HEK293 (cell line): ENCODE data around the gene INAVA.

Experiments used
- CTCF ChIA-PET: fragments of 350-600 bp; formaldehyde crosslinking; extraction: SDS; loops from one replicate; lab custom pipeline; 2021; ENCODE audit warnings: antibody characterized with exemption; lab: Yijun Ruan, JAX
- POLR2A ChIA-PET: fragments of 300-600 bp; formaldehyde crosslinking; extraction: SDS; loops from one replicate; lab custom pipeline; 2020; ENCODE audit warnings: antibody characterized with exemption, inconsistent platforms; lab: Yijun Ruan, JAX
- H3K27ac ChIP-seq: fragments of 200-500 bp; sonication (Bioruptor generic); 2 replicates; pipeline ENCODE4 v1.5.1; 2014; ENCODE audit warnings: low read depth, low read length, control low read depth, inconsistent platforms; ENCODE audit errors: extremely low read depth
- H3K36me3 ChIP-seq, 2 experiments: fragments of 200-500 bp in 1 of 2; sonication (Bioruptor generic) in 1 of 2; 1 replicate in 1 of 2; 2 replicates in 1 of 2; pipeline ENCODE4 v1.5.1; 2014 to 2017; ENCODE audit warnings: inconsistent platforms in 2 of 2, low read length in 2 of 2; ENCODE audit not compliant: control insufficient read depth in 2 of 2, insufficient read depth in 1 of 2
- H3K4me1 ChIP-seq: fragments of 200-500 bp; sonication (Bioruptor generic); 2 replicates; pipeline ENCODE4 v1.5.1; 2014; ENCODE audit warnings: mild to moderate bottlenecking, low read length, inconsistent platforms; ENCODE audit not compliant: control insufficient read depth, insufficient read depth
- H3K4me3 ChIP-seq: 2 replicates; pipeline ENCODE4 v1.5.1; 2011; ENCODE audit warnings: low read depth, mild to moderate bottlenecking, control low read depth, low read length, moderate library complexity
- H3K9me3 ChIP-seq: fragments of 200-500 bp; sonication (Bioruptor generic); 2 replicates; pipeline ENCODE4 v1.5.1; 2014; ENCODE audit warnings: low read depth, low read length, inconsistent platforms; ENCODE audit not compliant: control insufficient read depth, insufficient read depth
- HIC1 ChIP-seq: fragments of 450-650 bp; formaldehyde crosslinking; IDR thresholded peaks from 2 replicates; pipeline ENCODE4 v1.5.1; 2016; ENCODE audit warnings: missing biosample characterization, missing genetic modification characterization
- PRDM2 ChIP-seq: fragments of 450-650 bp; formaldehyde crosslinking; IDR thresholded peaks from 2 replicates; pipeline ENCODE4 v1.5.1; 2016; ENCODE audit warnings: missing biosample characterization, missing genetic modification characterization, borderline replicate concordance
- REPIN1 ChIP-seq: fragments of 450-650 bp; formaldehyde crosslinking; IDR thresholded peaks from 2 replicates; pipeline ENCODE4 v1.5.1; 2017; ENCODE audit warnings: missing biosample characterization, missing genetic modification characterization, low read depth
- SALL2 ChIP-seq: fragments of 450-650 bp; formaldehyde crosslinking; IDR thresholded peaks from 2 replicates; pipeline ENCODE4 v1.5.0; 2017; ENCODE audit warnings: missing biosample characterization, mild to moderate bottlenecking, missing genetic modification characterization, borderline replicate concordance
- SP2 ChIP-seq: fragments of 450-650 bp; formaldehyde crosslinking; IDR thresholded peaks from 2 replicates; pipeline ENCODE4 v1.5.1; 2016; ENCODE audit warnings: missing biosample characterization, missing genetic modification characterization
- ZBTB48 ChIP-seq: fragments of 450-650 bp; formaldehyde crosslinking; IDR thresholded peaks from 2 replicates; pipeline ENCODE4 v1.5.1; 2016; ENCODE audit warnings: missing biosample characterization, missing genetic modification characterization
- ZFP69B ChIP-seq: fragments of 450-650 bp; formaldehyde crosslinking; IDR thresholded peaks from 2 replicates; pipeline ENCODE4 v1.5.1; 2016; ENCODE audit warnings: missing biosample characterization, missing genetic modification characterization
- ZNF174 ChIP-seq: fragments of 450-650 bp; formaldehyde crosslinking; IDR thresholded peaks from 2 replicates; pipeline ENCODE4 v1.5.0; 2017; ENCODE audit warnings: missing biosample characterization, mild to moderate bottlenecking, missing genetic modification characterization
- ZNF239 ChIP-seq: fragments of 450-650 bp; formaldehyde crosslinking; IDR thresholded peaks from 2 replicates; pipeline ENCODE4 v1.5.1; 2016; ENCODE audit warnings: missing biosample characterization, missing genetic modification characterization
- ZNF266 ChIP-seq: fragments of 450-650 bp; formaldehyde crosslinking; IDR thresholded peaks from 2 replicates; pipeline ENCODE4 v1.5.1; 2016; ENCODE audit warnings: missing biosample characterization, missing genetic modification characterization, low read depth
- ZNF610 ChIP-seq: fragments of 450-650 bp; formaldehyde crosslinking; IDR thresholded peaks from 2 replicates; pipeline ENCODE4 v1.5.1; 2016; ENCODE audit warnings: missing biosample characterization, missing genetic modification characterization, borderline replicate concordance
- ZNF654 ChIP-seq: fragments of 450-650 bp; formaldehyde crosslinking; IDR thresholded peaks from 2 replicates; pipeline ENCODE4 v1.5.1; 2016; ENCODE audit warnings: low read depth, missing biosample characterization, missing genetic modification characterization
- ZNF747 ChIP-seq: fragments of 450-650 bp; formaldehyde crosslinking; IDR thresholded peaks from 2 replicates; pipeline ENCODE4 v1.5.1; 2016; ENCODE audit warnings: missing biosample characterization, missing genetic modification characterization
- ZNF768 ChIP-seq: fragments of 450-650 bp; formaldehyde crosslinking; IDR thresholded peaks from 2 replicates; pipeline ENCODE4 v1.5.1; 2018; ENCODE audit warnings: missing biosample characterization, mild to moderate bottlenecking, missing genetic modification characterization
- ZNF776 ChIP-seq: fragments of 450-650 bp; formaldehyde crosslinking; IDR thresholded peaks from 2 replicates; pipeline ENCODE4 v1.5.0; 2017; ENCODE audit warnings: missing biosample characterization, missing genetic modification characterization, borderline replicate concordance
- TF ChIP-seq, protein P1 (sequence below): fragments of 450-650 bp; formaldehyde crosslinking; IDR thresholded peaks from 2 replicates; pipeline ENCODE4 v1.5.1; 2016; ENCODE audit warnings: missing biosample characterization, missing genetic modification characterization

The INAVA gene

DNA sequence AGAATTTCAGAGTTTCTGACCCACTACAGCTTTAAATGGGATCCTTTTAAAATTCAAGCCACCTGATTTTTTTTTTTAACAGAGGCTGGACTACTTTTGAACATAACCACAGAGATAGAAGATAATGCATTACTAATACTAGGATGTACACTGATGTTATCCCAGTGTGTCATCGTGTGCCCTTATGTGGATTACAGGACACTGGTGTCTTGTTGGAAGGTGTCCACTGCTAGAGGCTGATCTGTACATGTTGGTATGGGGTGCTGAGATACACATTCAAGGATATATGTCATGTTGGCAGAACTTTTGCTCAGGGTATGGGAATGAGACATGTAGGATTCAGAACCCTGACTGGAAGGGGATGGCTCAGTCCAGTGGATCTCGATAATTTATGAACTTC lies 56.3 kb downstream of the INAVA start:
- Histone ChIP-seq H3K4me3 (no peak overlapping the region), H3K9me3 (no peaks in the 10 kb centered on the region), H3K4me1 (no peaks in the 10 kb centered on the region), H3K27ac (no peak overlapping the region), H3K36me3 (no peaks in the 10 kb centered on the region)
- no peak for TF ChIP-seq SP2
- TF ChIP-seq, protein P1, sequence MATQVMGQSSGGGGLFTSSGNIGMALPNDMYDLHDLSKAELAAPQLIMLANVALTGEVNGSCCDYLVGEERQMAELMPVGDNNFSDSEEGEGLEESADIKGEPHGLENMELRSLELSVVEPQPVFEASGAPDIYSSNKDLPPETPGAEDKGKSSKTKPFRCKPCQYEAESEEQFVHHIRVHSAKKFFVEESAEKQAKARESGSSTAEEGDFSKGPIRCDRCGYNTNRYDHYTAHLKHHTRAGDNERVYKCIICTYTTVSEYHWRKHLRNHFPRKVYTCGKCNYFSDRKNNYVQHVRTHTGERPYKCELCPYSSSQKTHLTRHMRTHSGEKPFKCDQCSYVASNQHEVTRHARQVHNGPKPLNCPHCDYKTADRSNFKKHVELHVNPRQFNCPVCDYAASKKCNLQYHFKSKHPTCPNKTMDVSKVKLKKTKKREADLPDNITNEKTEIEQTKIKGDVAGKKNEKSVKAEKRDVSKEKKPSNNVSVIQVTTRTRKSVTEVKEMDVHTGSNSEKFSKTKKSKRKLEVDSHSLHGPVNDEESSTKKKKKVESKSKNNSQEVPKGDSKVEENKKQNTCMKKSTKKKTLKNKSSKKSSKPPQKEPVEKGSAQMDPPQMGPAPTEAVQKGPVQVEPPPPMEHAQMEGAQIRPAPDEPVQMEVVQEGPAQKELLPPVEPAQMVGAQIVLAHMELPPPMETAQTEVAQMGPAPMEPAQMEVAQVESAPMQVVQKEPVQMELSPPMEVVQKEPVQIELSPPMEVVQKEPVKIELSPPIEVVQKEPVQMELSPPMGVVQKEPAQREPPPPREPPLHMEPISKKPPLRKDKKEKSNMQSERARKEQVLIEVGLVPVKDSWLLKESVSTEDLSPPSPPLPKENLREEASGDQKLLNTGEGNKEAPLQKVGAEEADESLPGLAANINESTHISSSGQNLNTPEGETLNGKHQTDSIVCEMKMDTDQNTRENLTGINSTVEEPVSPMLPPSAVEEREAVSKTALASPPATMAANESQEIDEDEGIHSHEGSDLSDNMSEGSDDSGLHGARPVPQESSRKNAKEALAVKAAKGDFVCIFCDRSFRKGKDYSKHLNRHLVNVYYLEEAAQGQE (tag by site-specific recombination): no peak
- no peak for TF ChIP-seq ZNF654 (tag by site-specific recombination)
- no peak for TF ChIP-seq REPIN1 (tag by site-specific recombination)
- no peak for TF ChIP-seq ZNF239 (tag by site-specific recombination)
- no peak for TF ChIP-seq ZNF174 (tag by site-specific recombination)
- TF ChIP-seq SALL2 (tag by site-specific recombination): no peak
- TF ChIP-seq ZNF266 (tag by site-specific recombination): no peak
- no peak for TF ChIP-seq ZNF610 (tag by site-specific recombination)
- CTCF ChIA-PET: interaction anchor here (0.6 to 0.7 kb wide), 2 partner anchors 23 to 92 kb away, joined by 3 read pairs; no protein-coding TSS in a partner anchor
- POLR2A ChIA-PET: no interaction called here

DNA sequence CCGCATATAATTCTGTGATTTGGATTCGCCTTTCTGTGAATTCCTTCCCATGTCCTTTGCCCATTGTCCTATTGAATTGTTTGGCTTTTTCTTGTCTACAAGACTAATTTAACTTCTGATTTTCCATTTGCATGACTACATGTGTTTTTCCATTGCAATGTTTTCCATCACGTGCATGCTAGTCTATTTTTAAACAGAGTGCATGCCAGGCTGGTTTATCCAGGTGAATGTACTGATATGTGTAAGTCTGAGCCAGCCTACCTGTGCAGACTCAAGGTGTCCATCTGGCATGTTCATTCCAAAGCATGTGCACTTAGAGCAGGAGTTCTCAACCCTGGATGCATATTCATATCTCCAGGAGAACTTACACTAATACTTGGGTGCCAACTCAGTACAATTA lies 59.7 kb downstream of the INAVA start:
- Histone ChIP-seq H3K4me3 (no peak overlapping the region), H3K27ac (no peak overlapping the region), H3K4me1 (no peaks in the 10 kb centered on the region), H3K36me3 (no peaks in the 10 kb centered on the region), H3K9me3 (no peaks in the 10 kb centered on the region)
- TF ChIP-seq HIC1 (no peak), ZNF747 (tag by site-specific recombination) (no peak), ZNF768 (no peak), PRDM2 (no peak), ZNF776 (tag by site-specific recombination) (no peak), ZBTB48 (tag by site-specific recombination) (no peak), ZFP69B (tag by site-specific recombination) (no peak)
- ChIA-PET POLR2A (no interaction called here), CTCF (no interaction called here)
